Stimulated activated CD4-positive, alpha-beta T cell treated with anti-CD3 and anti-CD28 coated beads, Interleukin-12 subunit alpha, Interleukin-12 subunit beta, amount 100 ng/mL, for 24 hours (primary cell): ENCODE data around the gene KRTAP16-1.
"Not testable (repeated sequence)": the region's sequence is repeated elsewhere in the genome, so short reads cannot be mapped to it uniquely, and the experiment has no call there.

Source experiments
- DNase-seq, 2 experiments: peaks; one replicate each; pipeline ENCODE4 v3.0.0-alpha.2; 2020; ENCODE audit warnings: low read depth in 2 of 2

The KRTAP16-1 gene, protein sequence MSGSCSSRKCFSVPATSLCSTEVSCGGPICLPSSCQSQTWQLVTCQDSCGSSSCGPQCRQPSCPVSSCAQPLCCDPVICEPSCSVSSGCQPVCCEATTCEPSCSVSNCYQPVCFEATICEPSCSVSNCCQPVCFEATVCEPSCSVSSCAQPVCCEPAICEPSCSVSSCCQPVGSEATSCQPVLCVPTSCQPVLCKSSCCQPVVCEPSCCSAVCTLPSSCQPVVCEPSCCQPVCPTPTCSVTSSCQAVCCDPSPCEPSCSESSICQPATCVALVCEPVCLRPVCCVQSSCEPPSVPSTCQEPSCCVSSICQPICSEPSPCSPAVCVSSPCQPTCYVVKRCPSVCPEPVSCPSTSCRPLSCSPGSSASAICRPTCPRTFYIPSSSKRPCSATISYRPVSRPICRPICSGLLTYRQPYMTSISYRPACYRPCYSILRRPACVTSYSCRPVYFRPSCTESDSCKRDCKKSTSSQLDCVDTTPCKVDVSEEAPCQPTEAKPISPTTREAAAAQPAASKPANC

DNA sequence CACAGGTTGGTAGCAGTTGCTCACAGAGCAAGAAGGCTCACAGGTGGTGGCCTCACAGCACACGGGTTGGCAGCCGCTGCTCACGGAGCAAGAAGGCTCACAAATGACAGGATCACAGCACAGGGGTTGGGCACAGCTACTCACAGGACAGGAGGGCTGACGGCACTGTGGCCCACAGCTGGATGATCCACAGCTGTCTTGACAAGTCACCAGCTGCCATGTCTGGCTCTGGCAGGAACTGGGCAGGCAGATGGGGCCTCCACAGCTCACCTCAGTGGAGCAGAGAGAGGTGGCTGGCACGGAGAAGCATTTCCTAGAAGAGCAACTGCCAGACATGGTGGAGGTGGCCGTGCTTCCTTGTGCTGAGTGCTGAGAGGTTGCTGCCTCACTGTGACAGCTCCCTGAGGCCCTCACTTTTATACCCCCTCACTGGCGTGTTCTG is at the start of gene KRTAP16-1:
Gene KRTAP16-1 (minus strand): TSS at position 392 of the 442 bp plus-strand sequence. CDS start 56 bp downstream, at position 336.
- peak in 1 of 2 experiments; percentile 8 for DNase-seq

DNA sequence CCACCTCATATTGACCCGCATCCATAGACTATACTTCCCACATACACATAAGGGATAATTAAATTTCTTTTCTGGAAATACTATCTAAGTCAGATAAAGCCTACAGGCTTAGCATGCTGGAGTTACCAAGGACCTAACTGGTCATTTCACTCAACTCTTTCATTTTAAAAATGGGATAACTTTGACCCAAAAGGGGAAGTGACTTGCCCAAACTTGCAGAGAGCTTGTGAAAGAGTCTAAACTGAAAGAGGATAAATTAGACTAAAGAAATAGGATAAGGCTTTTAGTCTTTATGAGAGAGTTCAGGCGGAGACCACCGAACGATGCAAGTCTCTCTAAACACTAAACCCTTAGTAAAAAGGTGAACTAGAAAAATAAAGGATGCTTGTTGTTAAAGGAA is 45.4 kb upstream of the KRTAP16-1 start:
- DNase-seq, result no peak

DNA sequence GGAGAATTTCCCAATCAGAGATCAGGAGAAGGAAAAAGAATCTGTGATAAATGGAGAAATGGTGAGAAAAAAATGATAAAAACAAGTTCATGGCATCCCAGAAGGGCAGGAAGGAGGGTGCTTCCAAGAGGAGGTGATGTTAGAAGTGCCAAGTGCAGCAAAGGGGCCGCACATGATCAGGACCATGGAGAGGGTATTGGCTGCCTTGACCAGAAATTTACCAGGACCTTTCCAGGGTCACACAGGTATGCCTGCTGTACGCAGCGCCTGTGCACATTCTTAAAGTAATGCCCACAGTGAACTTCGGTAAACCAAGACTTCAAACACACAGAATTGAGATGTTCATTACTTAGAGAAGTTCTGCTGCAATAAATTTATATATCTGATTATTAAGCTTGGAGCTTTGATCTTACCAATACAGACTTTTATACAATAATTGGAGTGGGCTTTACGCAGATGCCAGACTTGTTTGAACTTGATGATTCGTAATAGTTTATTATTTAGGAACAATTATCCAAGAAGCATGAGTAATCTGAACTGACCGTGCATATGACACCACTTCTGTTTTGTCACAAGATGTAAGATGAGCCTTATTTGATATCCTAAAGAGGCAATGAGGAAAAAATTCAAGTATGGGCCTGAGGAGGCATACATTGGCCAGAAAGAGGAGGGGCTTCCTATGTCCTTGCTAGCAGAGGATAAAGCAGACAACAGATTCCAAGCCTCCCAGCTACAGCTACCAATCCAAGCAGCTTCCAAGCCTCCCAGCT is 43.7 kb upstream of the KRTAP16-1 start:
- DNase-seq, result no peak

DNA sequence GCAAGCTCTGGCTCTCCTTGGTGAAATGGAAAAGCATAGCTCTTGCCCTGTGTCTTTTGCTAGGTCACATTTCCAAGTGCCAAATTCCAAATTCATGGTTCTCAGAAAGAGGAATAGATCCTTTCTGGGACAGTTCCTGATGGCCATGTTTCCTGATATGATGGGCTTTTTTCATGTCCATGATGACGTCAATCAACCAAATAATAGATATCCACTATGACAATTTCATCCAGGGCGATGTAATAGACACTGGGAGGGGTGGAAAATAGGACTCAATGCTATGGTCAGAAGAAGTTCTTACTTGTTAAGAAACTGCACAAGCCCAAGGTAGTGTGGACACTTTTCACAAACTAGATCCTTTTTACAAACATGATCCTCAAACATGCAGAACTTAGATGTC is 42.1 kb upstream of the KRTAP16-1 start:
- DNase-seq, result no peak

DNA sequence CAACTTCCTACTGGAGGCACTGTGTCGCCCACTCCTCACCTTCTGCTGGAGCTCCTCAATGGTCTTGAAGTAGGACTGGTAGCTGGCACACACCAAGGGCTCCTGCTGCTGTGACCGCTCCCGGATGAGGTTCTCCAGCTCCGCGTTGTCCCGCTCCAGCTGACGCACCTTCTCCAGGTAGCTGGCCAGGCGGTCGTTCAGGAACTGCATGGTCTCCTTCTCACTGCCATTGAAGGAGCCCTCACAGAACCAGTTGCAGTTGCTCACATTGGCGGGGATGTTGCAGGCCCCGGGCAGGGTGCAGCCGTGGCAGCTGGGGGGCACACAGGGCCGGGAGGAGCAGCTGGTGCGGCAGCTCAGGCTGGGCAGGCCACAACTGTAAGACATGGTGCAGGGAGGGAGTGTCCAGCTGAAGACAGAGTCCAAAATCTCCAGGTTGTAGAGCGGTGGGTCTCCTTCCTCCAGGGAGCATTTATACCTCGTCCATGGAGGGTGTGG is 41.3 kb upstream of the KRTAP16-1 start, which contains the start of gene KRT33A:
Gene KRT33A (minus strand): TSS at position 448 of the 498 bp plus-strand sequence. CDS start 61 bp downstream, at position 387.
- DNase-seq, result not testable (repeated sequence)

- DNase-seq, result no peak
Measured at GRCh38 chr17:41347869-41348760, 39.0 kb upstream of the KRTAP16-1 start.

GRCh38 chr17:41346421-41346820 is 37.3 kb upstream of the KRTAP16-1 start:
- DNase-seq, result not testable (repeated sequence)

DNA sequence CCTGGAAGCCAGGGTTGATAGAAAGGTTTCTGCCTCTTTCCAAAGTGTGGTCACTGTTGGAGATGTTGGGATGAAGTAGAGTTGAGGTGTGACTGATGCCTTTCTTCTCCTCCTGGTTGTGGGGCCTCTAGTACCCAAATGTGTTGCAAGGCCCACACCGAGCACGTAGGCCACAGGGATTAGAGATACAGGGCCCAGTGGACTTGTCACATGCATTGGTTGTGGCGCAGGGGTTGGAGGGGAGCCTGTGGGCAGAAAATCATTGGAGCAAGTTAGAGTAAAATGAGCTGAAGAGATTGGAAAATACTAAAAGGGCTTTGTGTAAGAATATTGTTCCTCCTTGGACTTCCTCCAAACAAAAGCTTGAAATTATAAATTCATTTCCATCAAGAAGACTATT is 36.9 kb upstream of the KRTAP16-1 start:
- no peak for DNase-seq

DNA sequence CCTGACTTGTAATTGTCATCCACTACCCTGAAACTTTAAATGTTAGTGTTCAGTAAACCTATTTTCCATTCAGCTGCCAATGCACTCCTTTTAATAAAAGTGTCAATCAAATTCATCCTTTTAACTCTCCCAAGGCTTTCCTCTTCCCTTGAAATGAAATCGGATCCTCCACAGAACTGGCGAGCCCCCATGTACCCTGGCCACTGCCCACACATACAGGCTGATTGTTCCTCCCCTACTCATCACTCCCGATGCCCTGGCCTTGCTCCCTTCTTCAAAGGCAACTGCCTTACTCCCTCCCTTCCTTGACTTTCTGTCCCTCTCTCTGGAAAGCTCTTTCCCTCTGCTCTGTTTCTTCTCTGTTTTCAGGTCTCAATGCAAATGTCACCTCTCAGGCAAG is 33.9 kb upstream of the KRTAP16-1 start:
- DNase-seq, result no peak

- peak in 1 of 2 experiments; percentile 30 for DNase-seq
Measured at GRCh38 chr17:41340934-41341861, 32.1 kb upstream of the KRTAP16-1 start.

DNA sequence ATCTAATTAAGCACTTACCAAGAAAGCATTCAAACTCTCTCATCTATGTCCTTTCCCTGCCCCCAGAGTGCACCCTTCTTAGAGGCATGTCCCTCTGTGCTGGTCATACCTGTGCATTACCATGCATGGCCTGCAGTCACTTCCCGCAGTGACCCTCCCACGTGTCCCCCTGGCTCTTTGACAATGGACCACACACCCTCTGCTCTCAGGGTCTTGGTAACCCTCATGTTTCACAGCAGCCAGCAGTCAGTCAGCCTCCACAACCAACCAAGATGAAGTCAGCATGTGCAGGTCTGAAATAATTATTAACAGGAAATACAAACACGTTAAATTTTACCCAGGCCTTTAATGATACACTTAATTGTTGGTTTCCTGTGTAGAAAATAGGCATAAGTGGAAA is 31.4 kb upstream of the KRTAP16-1 start:
- DNase-seq, result no peak

GRCh38 chr17:41339571-41340172 is 30.6 kb upstream of the KRTAP16-1 start:
- DNase-seq, result no peak

DNA sequence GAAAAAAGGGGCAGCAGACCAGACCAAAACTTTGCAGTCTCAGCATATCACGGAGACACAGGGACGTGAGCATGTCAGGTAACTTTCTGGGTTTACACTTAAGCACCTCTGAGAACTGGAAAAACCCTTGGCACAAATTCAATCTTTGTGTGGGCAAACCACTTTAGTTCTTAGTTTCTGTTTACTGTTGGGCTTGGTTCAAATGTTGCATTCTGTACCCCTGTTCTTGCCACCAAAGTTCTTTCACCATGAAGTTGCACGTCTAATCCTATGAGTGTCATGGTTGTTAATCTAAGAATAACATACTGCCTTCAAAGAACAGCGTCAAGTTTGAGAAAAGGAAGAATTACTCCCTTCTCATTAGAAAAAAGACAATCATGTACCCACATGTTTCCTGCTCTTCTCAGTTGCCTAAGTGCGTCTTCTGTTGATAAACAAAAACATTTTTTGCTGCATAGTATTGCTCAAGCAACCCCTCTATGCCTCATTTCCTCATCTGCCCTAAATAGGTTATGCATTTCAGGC is 29.9 kb upstream of the KRTAP16-1 start:
- DNase-seq, result no peak

DNA sequence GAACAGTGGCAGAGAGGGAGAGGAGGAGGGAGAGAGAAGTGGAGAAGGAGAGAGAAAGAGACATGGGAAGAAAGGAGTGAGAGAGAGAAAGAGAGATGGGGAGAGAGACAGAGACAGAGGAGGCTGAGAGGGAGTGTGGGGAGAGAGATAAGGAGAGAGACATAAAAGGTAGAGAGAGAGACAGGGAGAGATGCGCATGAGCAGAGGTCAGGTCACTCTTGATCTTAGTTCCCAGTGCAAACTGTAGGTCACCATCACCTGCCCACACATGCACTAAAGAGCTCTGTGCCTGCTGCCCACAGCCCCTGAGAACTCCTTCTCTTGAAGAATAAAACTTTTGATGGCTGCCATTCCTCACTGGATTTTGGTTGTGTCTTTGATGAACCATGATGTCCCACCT is 26.6 kb upstream of the KRTAP16-1 start:
- no peak for DNase-seq

GRCh38 chr17:41334385-41335305 is 25.5 kb upstream of the KRTAP16-1 start:
- no peak for DNase-seq

DNA sequence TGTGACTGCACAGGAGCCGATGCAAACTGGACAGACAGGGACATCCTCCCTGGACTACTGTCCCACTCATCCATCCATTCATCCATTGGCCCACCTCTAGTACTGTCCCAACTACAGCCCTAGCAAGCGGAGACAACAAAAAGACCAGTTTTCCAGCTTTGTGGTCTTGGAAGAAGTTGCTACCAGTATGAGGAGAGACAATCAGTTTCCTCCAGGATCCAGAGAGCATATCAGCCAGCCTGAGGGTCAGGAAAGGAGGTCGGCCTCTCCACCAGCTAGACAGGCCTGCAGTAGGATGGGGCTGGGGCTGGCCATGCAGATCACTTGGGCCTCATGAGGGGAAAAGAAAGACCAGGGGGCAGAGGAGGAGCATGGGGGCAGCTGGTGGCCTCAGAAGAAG is 24.7 kb upstream of the KRTAP16-1 start:
- DNase-seq, result no peak

- no peak for DNase-seq
Measured at GRCh38 chr17:41333098-41333497, 24.0 kb upstream of the KRTAP16-1 start.

- DNase-seq, result no peak
Measured at GRCh38 chr17:41332239-41332638, 23.1 kb upstream of the KRTAP16-1 start.
